Measurements from ENCODE around the gene SRD5A2.

SRD5A2 gene

GRCh38 chr2:31580321-31581117, at the start of gene SRD5A2:
Gene SRD5A2, minus strand, starts transcription at chr2:31580938. Its CDS starts 38 bp downstream, at chr2:31580900.
- no peak within 1 kb of the TSS for H3K4me3 ChIP-seq (ENCODE audit: low read length in 2 of 2)

GRCh38 chr2:31606509-31606908, 25.8 kb upstream of the SRD5A2 start:
- no peak overlapping the region for H3K9ac ChIP-seq (ENCODE audit: low read length in 2 of 2)
- H3K4me1 ChIP-seq (ENCODE audit: control insufficient read depth, insufficient read depth, low read length): no peaks in the 10 kb centered on the region
- no peak overlapping the region for H3K27ac ChIP-seq (ENCODE audit: low read length)
- no peaks in the 10 kb centered on the region for H3K36me3 ChIP-seq (ENCODE audit: control insufficient read depth in 2 of 2, insufficient read depth in 2 of 2, low read length in 2 of 2)
- no peak overlapping the region for H3K4me3 ChIP-seq (ENCODE audit: low read length in 2 of 2)
- H3K9me3 ChIP-seq (ENCODE audit: control insufficient read depth in 2 of 2, low read length in 2 of 2): peaks cover 0 to 4% of the 10 kb centered on the region in 2 donors
- H3K27me3 ChIP-seq (ENCODE audit: control insufficient read depth in 1 of 2, insufficient read depth in 2 of 2, low read length in 2 of 2): no peaks in the 10 kb centered on the region

More at GRCh38 chr2:31580321-31581117, at the start of gene SRD5A2:
- peaks cover 3 to 4% of the 10 kb centered on the region in 2 donors for H3K9me3 ChIP-seq (ENCODE audit: control insufficient read depth in 2 of 2, low read length in 2 of 2)
- H3K27ac ChIP-seq (ENCODE audit: low read length): no peak within 1 kb of the TSS
- H3K27me3 ChIP-seq (ENCODE audit: control insufficient read depth in 1 of 2, insufficient read depth in 2 of 2, low read length in 2 of 2): peaks cover 7 to 13% of the 10 kb centered on the region in 2 donors
- H3K9ac ChIP-seq (ENCODE audit: low read length in 2 of 2): no peak within 1 kb of the TSS
- no peaks in the 10 kb centered on the region for H3K36me3 ChIP-seq (ENCODE audit: control insufficient read depth in 2 of 2, insufficient read depth in 2 of 2, low read length in 2 of 2)
- no peaks in the 10 kb centered on the region for H3K4me1 ChIP-seq (ENCODE audit: control insufficient read depth, insufficient read depth, low read length)

GRCh38 chr2:31598694-31599093, 18.0 kb upstream of the SRD5A2 start:
- Histone ChIP-seq H3K9me3 (ENCODE audit: control insufficient read depth in 2 of 2, low read length in 2 of 2) (no peaks in the 10 kb centered on the region), H3K27ac (ENCODE audit: low read length) (no peak overlapping the region), H3K4me1 (ENCODE audit: control insufficient read depth, insufficient read depth, low read length) (no peaks in the 10 kb centered on the region), H3K36me3 (ENCODE audit: control insufficient read depth in 2 of 2, insufficient read depth in 2 of 2, low read length in 2 of 2) (no peaks in the 10 kb centered on the region), H3K4me3 (ENCODE audit: low read length in 2 of 2) (no peak overlapping the region), H3K9ac (ENCODE audit: low read length in 2 of 2) (no peak overlapping the region), H3K27me3 (ENCODE audit: control insufficient read depth in 1 of 2, insufficient read depth in 2 of 2, low read length in 2 of 2) (no peaks in the 10 kb centered on the region)

- Histone ChIP-seq H3K27ac (ENCODE audit: low read length) (no peak overlapping the region), H3K27me3 (ENCODE audit: control insufficient read depth in 1 of 2, insufficient read depth in 2 of 2, low read length in 2 of 2) (peaks cover 2 to 4% of the 10 kb centered on the region in 2 donors), H3K9me3 (ENCODE audit: control insufficient read depth in 2 of 2, low read length in 2 of 2) (peaks cover 4 to 7% of the 10 kb centered on the region in 2 donors)
Measured at GRCh38 chr2:31586230-31586629, 5.5 kb upstream of the SRD5A2 start.

GRCh38 chr2:31581124-31581795, 522 bp upstream of the SRD5A2 start:
- H3K9ac ChIP-seq (ENCODE audit: low read length in 2 of 2): no peak overlapping the region
- H3K36me3 ChIP-seq (ENCODE audit: control insufficient read depth in 2 of 2, insufficient read depth in 2 of 2, low read length in 2 of 2): no peaks in the 10 kb centered on the region
- H3K27me3 ChIP-seq (ENCODE audit: control insufficient read depth in 1 of 2, insufficient read depth in 2 of 2, low read length in 2 of 2): peaks cover 7 to 13% of the 10 kb centered on the region in 2 donors
- H3K4me1 ChIP-seq (ENCODE audit: control insufficient read depth, insufficient read depth, low read length): no peaks in the 10 kb centered on the region
- H3K27ac ChIP-seq (ENCODE audit: low read length): no peak overlapping the region
- H3K9me3 ChIP-seq (ENCODE audit: control insufficient read depth in 2 of 2, low read length in 2 of 2): peaks cover 3 to 4% of the 10 kb centered on the region in 2 donors
- no peak overlapping the region for H3K4me3 ChIP-seq (ENCODE audit: low read length in 2 of 2)

More at GRCh38 chr2:31586230-31586629, 5.5 kb upstream of the SRD5A2 start:
- no peak overlapping the region for H3K4me3 ChIP-seq (ENCODE audit: low read length in 2 of 2)
- no peak overlapping the region for H3K9ac ChIP-seq (ENCODE audit: low read length in 2 of 2)
- no peaks in the 10 kb centered on the region for H3K4me1 ChIP-seq (ENCODE audit: control insufficient read depth, insufficient read depth, low read length)
- no peaks in the 10 kb centered on the region for H3K36me3 ChIP-seq (ENCODE audit: control insufficient read depth in 2 of 2, insufficient read depth in 2 of 2, low read length in 2 of 2)

GRCh38 chr2:31579996-31580320, 780 bp downstream of the SRD5A2 start:
- Histone ChIP-seq H3K27ac (ENCODE audit: low read length) (no peak overlapping the region), H3K4me3 (ENCODE audit: low read length in 2 of 2) (no peak overlapping the region), H3K4me1 (ENCODE audit: control insufficient read depth, insufficient read depth, low read length) (no peaks in the 10 kb centered on the region), H3K27me3 (ENCODE audit: control insufficient read depth in 1 of 2, insufficient read depth in 2 of 2, low read length in 2 of 2) (peaks cover 7 to 13% of the 10 kb centered on the region in 2 donors), H3K9ac (ENCODE audit: low read length in 2 of 2) (no peak overlapping the region), H3K36me3 (ENCODE audit: control insufficient read depth in 2 of 2, insufficient read depth in 2 of 2, low read length in 2 of 2) (no peaks in the 10 kb centered on the region), H3K9me3 (ENCODE audit: control insufficient read depth in 2 of 2, low read length in 2 of 2) (peaks cover 3 to 4% of the 10 kb centered on the region in 2 donors)

GRCh38 chr2:31578316-31578715, 2.4 kb downstream of the SRD5A2 start:
- H3K9ac ChIP-seq (ENCODE audit: low read length in 2 of 2): no peak overlapping the region
- no peak overlapping the region for H3K27ac ChIP-seq (ENCODE audit: low read length)
- H3K36me3 ChIP-seq (ENCODE audit: control insufficient read depth in 2 of 2, insufficient read depth in 2 of 2, low read length in 2 of 2): no peaks in the 10 kb centered on the region
- H3K9me3 ChIP-seq (ENCODE audit: control insufficient read depth in 2 of 2, low read length in 2 of 2): peaks cover 3 to 4% of the 10 kb centered on the region in 2 donors
- H3K4me3 ChIP-seq (ENCODE audit: low read length in 2 of 2): no peak overlapping the region
- H3K4me1 ChIP-seq (ENCODE audit: control insufficient read depth, insufficient read depth, low read length): no peaks in the 10 kb centered on the region
- peaks cover 7 to 13% of the 10 kb centered on the region in 2 donors for H3K27me3 ChIP-seq (ENCODE audit: control insufficient read depth in 1 of 2, insufficient read depth in 2 of 2, low read length in 2 of 2)

- Histone ChIP-seq H3K36me3 (ENCODE audit: control insufficient read depth in 2 of 2, insufficient read depth in 2 of 2, low read length in 2 of 2) (no peaks in the 10 kb centered on the region), H3K9ac (ENCODE audit: low read length in 2 of 2) (no peak overlapping the region), H3K4me3 (ENCODE audit: low read length in 2 of 2) (no peak overlapping the region), H3K9me3 (ENCODE audit: control insufficient read depth in 2 of 2, low read length in 2 of 2) (peaks cover 0 to 3% of the 10 kb centered on the region in 2 donors), H3K4me1 (ENCODE audit: control insufficient read depth, insufficient read depth, low read length) (no peaks in the 10 kb centered on the region), H3K27ac (ENCODE audit: low read length) (no peak overlapping the region), H3K27me3 (ENCODE audit: control insufficient read depth in 1 of 2, insufficient read depth in 2 of 2, low read length in 2 of 2) (peaks cover 7 to 13% of the 10 kb centered on the region in 2 donors)
Measured at GRCh38 chr2:31577143-31577542, 3.6 kb downstream of the SRD5A2 start.

- Histone ChIP-seq H3K4me3 (ENCODE audit: low read length in 2 of 2) (no peak overlapping the region), H3K9me3 (ENCODE audit: control insufficient read depth in 2 of 2, low read length in 2 of 2) (peaks cover 0 to 2% of the 10 kb centered on the region in 2 donors), H3K27me3 (ENCODE audit: control insufficient read depth in 1 of 2, insufficient read depth in 2 of 2, low read length in 2 of 2) (no peaks in the 10 kb centered on the region), H3K4me1 (ENCODE audit: control insufficient read depth, insufficient read depth, low read length) (no peaks in the 10 kb centered on the region), H3K9ac (ENCODE audit: low read length in 2 of 2) (no peak overlapping the region), H3K27ac (ENCODE audit: low read length) (no peak overlapping the region), H3K36me3 (ENCODE audit: control insufficient read depth in 2 of 2, insufficient read depth in 2 of 2, low read length in 2 of 2) (no peaks in the 10 kb centered on the region)
Measured at GRCh38 chr2:31568585-31569201, 12.0 kb downstream of the SRD5A2 start.

- H3K27ac ChIP-seq (ENCODE audit: low read length): no peak overlapping the region
Measured at GRCh38 chr2:31567679-31568078, 13.1 kb downstream of the SRD5A2 start.

More at GRCh38 chr2:31567679-31568078, 13.1 kb downstream of the SRD5A2 start:
- peaks cover 0 to 2% of the 10 kb centered on the region in 2 donors for H3K9me3 ChIP-seq (ENCODE audit: control insufficient read depth in 2 of 2, low read length in 2 of 2)
- H3K4me3 ChIP-seq (ENCODE audit: low read length in 2 of 2): no peak overlapping the region
- no peaks in the 10 kb centered on the region for H3K36me3 ChIP-seq (ENCODE audit: control insufficient read depth in 2 of 2, insufficient read depth in 2 of 2, low read length in 2 of 2)
- no peak overlapping the region for H3K9ac ChIP-seq (ENCODE audit: low read length in 2 of 2)
- H3K27me3 ChIP-seq (ENCODE audit: control insufficient read depth in 1 of 2, insufficient read depth in 2 of 2, low read length in 2 of 2): no peaks in the 10 kb centered on the region
- no peaks in the 10 kb centered on the region for H3K4me1 ChIP-seq (ENCODE audit: control insufficient read depth, insufficient read depth, low read length)

All from stomach smooth muscle (tissue), 2 donors.